Fibroblast of peridontal ligament (primary cell): ENCODE results near the gene PLA2G1B.
A peak's percentile ranks its signal among the peaks of the same experiment; 100 is the strongest.

Experiments
- DNase-seq: peaks from one replicate; pipeline ENCODE4 v3.0.0-alpha.2; 2010; ENCODE audit errors: extremely low read depth

PLA2G1B gene

GRCh38 chr12:120327593-120327992 lies at the start of gene PLA2G1B:
PLA2G1B (minus strand) TSS chr12:120327779; CDS start chr12:120327753, 26 bp downstream.
- no peak for DNase-seq

GRCh38 chr12:120376934-120377572 lies 49.5 kb upstream of the PLA2G1B start:
- DNase-seq = no peak

GRCh38 chr12:120376416-120376815 lies 48.8 kb upstream of the PLA2G1B start:
- DNase-seq = no peak

- DNase-seq = no peak
Measured at GRCh38 chr12:120376009-120376408, 48.4 kb upstream of the PLA2G1B start.

- no peak for DNase-seq
Measured at GRCh38 chr12:120373683-120374082, 46.1 kb upstream of the PLA2G1B start.

- DNase-seq = no peak
Measured at GRCh38 chr12:120370343-120371243, 43.0 kb upstream of the PLA2G1B start.

- DNase-seq = no peak
Measured at GRCh38 chr12:120369603-120370342, 42.2 kb upstream of the PLA2G1B start.

GRCh38 chr12:120368789-120369602 lies 41.4 kb upstream of the PLA2G1B start, which contains the start of gene MSI1:
MSI1 (minus strand) TSS chr12:120369164; CDS start chr12:120369091, 73 bp downstream.
- no peak for DNase-seq

- DNase-seq = no peak
Measured at GRCh38 chr12:120367924-120368788, 40.6 kb upstream of the PLA2G1B start.

GRCh38 chr12:120367233-120367923 lies 39.8 kb upstream of the PLA2G1B start:
- DNase-seq = no peak

- no peak for DNase-seq
Measured at GRCh38 chr12:120366845-120367232, 39.3 kb upstream of the PLA2G1B start.

GRCh38 chr12:120366341-120366705 lies 38.7 kb upstream of the PLA2G1B start:
- DNase-seq = no peak

- no peak for DNase-seq
Measured at GRCh38 chr12:120365675-120366340, 38.2 kb upstream of the PLA2G1B start.

- DNase-seq = no peak
Measured at GRCh38 chr12:120364487-120364886, 36.9 kb upstream of the PLA2G1B start.

- no peak for DNase-seq
Measured at GRCh38 chr12:120363274-120363855, 35.8 kb upstream of the PLA2G1B start.

GRCh38 chr12:120362516-120363273 lies 35.1 kb upstream of the PLA2G1B start:
- no peak for DNase-seq

- peak; percentile 70 for DNase-seq
Measured at GRCh38 chr12:120361506-120362208, 34.1 kb upstream of the PLA2G1B start.

- no peak for DNase-seq
Measured at GRCh38 chr12:120359128-120359527, 31.5 kb upstream of the PLA2G1B start.
